ENCODE results near the gene RTL1.

Gene RTL1

DNA sequence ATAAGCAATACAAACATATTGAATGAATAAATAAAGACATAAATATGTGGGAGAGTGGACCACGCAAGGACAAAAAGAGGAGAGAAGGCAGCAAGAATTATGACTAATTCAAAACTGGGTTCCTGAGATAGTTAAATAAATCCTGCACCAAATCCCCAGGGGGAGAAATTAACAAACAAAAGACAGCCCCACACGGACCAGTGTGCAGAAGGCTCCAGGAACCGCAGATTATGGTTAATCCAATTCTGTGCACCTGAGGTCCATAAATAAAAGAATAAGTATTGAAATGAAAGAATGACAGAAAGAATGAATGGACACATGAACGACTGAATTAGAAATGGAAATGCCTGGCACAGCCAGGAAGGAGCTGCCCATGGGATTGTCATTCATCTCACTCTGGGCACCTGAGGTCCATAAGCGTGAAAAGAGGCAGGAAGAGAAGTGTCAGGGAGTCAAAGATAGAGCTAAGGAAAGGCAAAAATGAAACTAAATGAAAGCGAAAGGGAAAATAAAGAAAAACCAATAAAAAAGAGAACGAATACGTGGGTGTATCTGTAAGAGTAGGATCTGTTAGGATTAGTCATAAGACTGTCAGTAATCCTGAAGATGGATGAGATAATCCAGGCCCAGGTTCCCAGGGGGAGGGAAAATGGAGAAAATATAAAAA lies 54.3 kb downstream of the RTL1 start:
- Histone ChIP-seq H3K27ac (ENCODE audit: low read length) (0 out of 2 replicates have a peak overlapping the region, but pooled peaks have one; percentile 5), H3K27me3 (ENCODE audit: insufficient read depth, low read length, poor library complexity) (no peaks in the 10 kb centered on the region), H2AFZ (ENCODE audit: low read depth, low read length) (peak overlapping the region; percentile 29; the same call in 1 of the 2 replicates), H3K9ac (ENCODE audit: low read depth, low read length) (no peak overlapping the region), H3K4me2 (ENCODE audit: insufficient read depth, low read length) (peak overlapping the region; percentile 48), H3K79me2 (ENCODE audit: insufficient read depth, low read length) (no peaks in the 10 kb centered on the region), H3K4me1 (ENCODE audit: insufficient read depth, low read length) (peaks cover 14% of the 10 kb centered on the region), H3K9me3 (ENCODE audit: insufficient read depth, low read length, severe bottlenecking) (no peaks in the 10 kb centered on the region), H4K20me1 (ENCODE audit: insufficient read depth, low read length) (no peaks in the 10 kb centered on the region), H3K4me3 (ENCODE audit: low read depth in 1 of 2, low read length in 2 of 2) (peak overlapping the region in 1 of 2 experiments; percentile 13; a peak in 1 of 4 replicates), H3K36me3 (ENCODE audit: insufficient read depth, low read length) (no peaks in the 10 kb centered on the region)
- DNase-seq: no peak
- ATAC-seq (ENCODE audit: insufficient read depth, low read depth): peak; percentile 80
- no peak for TF ChIP-seq EZH2 (IDR thresholded peaks at IDR 0.05; ENCODE audit: borderline replicate concordance, low read depth, low read length, severe bottlenecking)
- TF ChIP-seq, protein P1, sequence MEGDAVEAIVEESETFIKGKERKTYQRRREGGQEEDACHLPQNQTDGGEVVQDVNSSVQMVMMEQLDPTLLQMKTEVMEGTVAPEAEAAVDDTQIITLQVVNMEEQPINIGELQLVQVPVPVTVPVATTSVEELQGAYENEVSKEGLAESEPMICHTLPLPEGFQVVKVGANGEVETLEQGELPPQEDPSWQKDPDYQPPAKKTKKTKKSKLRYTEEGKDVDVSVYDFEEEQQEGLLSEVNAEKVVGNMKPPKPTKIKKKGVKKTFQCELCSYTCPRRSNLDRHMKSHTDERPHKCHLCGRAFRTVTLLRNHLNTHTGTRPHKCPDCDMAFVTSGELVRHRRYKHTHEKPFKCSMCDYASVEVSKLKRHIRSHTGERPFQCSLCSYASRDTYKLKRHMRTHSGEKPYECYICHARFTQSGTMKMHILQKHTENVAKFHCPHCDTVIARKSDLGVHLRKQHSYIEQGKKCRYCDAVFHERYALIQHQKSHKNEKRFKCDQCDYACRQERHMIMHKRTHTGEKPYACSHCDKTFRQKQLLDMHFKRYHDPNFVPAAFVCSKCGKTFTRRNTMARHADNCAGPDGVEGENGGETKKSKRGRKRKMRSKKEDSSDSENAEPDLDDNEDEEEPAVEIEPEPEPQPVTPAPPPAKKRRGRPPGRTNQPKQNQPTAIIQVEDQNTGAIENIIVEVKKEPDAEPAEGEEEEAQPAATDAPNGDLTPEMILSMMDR (IDR thresholded peaks at IDR 0.05; ENCODE audit: borderline replicate concordance, extremely low read depth, low read length, poor library complexity, severe bottlenecking): no peak

DNA sequence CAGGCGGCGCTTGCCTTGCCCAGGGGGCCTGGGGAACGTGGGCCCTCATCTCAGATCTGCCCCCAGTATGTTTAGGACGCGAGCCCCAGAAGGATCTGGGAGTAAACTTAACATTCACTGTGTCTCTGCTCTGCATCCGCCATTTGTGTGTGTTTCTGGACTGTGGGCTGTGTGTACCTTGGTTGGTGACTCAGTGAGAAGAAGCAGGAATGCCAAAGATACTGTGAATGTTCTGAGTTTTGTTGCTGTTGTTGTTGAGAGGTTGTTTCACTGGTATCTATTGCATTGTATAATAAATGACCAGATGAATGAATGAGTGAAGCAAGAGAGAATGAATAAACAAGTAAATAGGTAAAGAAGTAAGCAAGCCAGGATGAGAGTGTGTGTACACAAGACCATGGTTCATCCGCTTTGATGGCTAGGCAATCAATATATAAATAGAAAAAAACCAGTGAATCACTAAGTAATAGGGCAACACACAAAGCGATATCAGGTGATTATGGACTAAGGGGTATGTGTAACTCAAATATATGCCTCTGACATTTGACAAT lies 57.1 kb downstream of the RTL1 start:
- Histone ChIP-seq H3K9ac (ENCODE audit: low read depth, low read length) (no peak overlapping the region), H3K27me3 (ENCODE audit: insufficient read depth, low read length, poor library complexity) (no peaks in the 10 kb centered on the region), H3K36me3 (ENCODE audit: insufficient read depth, low read length) (no peaks in the 10 kb centered on the region), H3K79me2 (ENCODE audit: insufficient read depth, low read length) (no peaks in the 10 kb centered on the region), H4K20me1 (ENCODE audit: insufficient read depth, low read length) (no peaks in the 10 kb centered on the region), H2AFZ (ENCODE audit: low read depth, low read length) (no peak overlapping the region), H3K27ac (ENCODE audit: low read length) (no peak overlapping the region), H3K4me3 (ENCODE audit: low read depth in 1 of 2, low read length in 2 of 2) (no peak overlapping the region), H3K4me2 (ENCODE audit: insufficient read depth, low read length) (no peak overlapping the region), H3K4me1 (ENCODE audit: insufficient read depth, low read length) (peaks cover 26% of the 10 kb centered on the region), H3K9me3 (ENCODE audit: insufficient read depth, low read length, severe bottlenecking) (no peaks in the 10 kb centered on the region)
- no peak for TF ChIP-seq EZH2 (IDR thresholded peaks at IDR 0.05; ENCODE audit: borderline replicate concordance, low read depth, low read length, severe bottlenecking)
- TF ChIP-seq, protein P1 (IDR thresholded peaks at IDR 0.05; ENCODE audit: borderline replicate concordance, extremely low read depth, low read length, poor library complexity, severe bottlenecking): no peak
- ATAC-seq (ENCODE audit: insufficient read depth, low read depth): no peak
- no peak for DNase-seq

DNA sequence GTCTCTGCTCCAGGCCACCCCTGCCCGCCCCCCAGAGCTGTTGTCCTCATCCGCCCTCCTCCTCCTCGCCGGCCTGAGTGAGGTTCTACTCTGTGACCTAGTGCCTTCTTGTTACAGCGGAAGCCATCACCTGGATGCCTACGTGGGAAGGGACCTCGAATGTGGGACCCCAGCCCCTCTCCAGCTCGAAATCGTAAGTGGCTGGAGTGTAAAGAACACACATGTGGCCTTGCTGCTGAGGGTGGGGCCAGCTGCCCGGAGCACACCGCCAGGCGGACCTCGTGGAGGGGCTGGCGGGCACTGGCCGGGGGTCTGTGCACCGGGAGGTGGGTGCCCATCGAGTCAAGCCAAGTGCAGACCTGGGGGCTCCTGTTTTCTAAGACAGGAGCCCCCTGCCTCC lies 58.2 kb downstream of the RTL1 start:
- H3K9ac ChIP-seq (ENCODE audit: low read depth, low read length): no peak overlapping the region
- no peak for ATAC-seq (ENCODE audit: insufficient read depth, low read depth)
- H3K4me2 ChIP-seq (ENCODE audit: insufficient read depth, low read length): no peak overlapping the region
- H3K36me3 ChIP-seq (ENCODE audit: insufficient read depth, low read length): no peaks in the 10 kb centered on the region
- no peak for DNase-seq
- H3K4me3 ChIP-seq (ENCODE audit: low read depth in 1 of 2, low read length in 2 of 2): no peak overlapping the region
- no peaks in the 10 kb centered on the region for H3K9me3 ChIP-seq (ENCODE audit: insufficient read depth, low read length, severe bottlenecking)
- H3K27me3 ChIP-seq (ENCODE audit: insufficient read depth, low read length, poor library complexity): no peaks in the 10 kb centered on the region
- no peaks in the 10 kb centered on the region for H4K20me1 ChIP-seq (ENCODE audit: insufficient read depth, low read length)
- no peak overlapping the region for H3K27ac ChIP-seq (ENCODE audit: low read length)
- TF ChIP-seq EZH2 (IDR thresholded peaks at IDR 0.05; ENCODE audit: borderline replicate concordance, low read depth, low read length, severe bottlenecking): no peak
- TF ChIP-seq, protein P1 (IDR thresholded peaks at IDR 0.05; ENCODE audit: borderline replicate concordance, extremely low read depth, low read length, poor library complexity, severe bottlenecking): no peak
- H3K79me2 ChIP-seq (ENCODE audit: insufficient read depth, low read length): no peaks in the 10 kb centered on the region
- no peak overlapping the region for H2AFZ ChIP-seq (ENCODE audit: low read depth, low read length)
- peaks cover 26% of the 10 kb centered on the region for H3K4me1 ChIP-seq (ENCODE audit: insufficient read depth, low read length)

All from DND-41 (cell line).